Thyroid gland (tissue), 4 donors: ENCODE measurements around the gene CPT1C. TPM values are rescaled to one million over a fixed set of nuclear protein-coding genes. Genes with fewer than 3 reads are reported as not detected.

Source experiments
- DNase-seq, 2 donors: peaks; one replicate each; pipeline ENCODE4 v3.0.0-alpha.2; 2019
- H3K27ac ChIP-seq, 3 donors: fragments of 200-600 bp; sonication (generic); 1 replicate in 2 of 3; 2 replicates in 1 of 3; pipeline ENCODE4 v1.5.1; 2016 to 2019; ENCODE audit warnings: mild to moderate bottlenecking in 1 of 3, moderate library complexity in 1 of 3
- H3K27me3 ChIP-seq: fragments of 200-600 bp; sonication (generic); one replicate; pipeline ENCODE4 v1.5.1; 2019
- H3K36me3 ChIP-seq, 2 donors: fragments of 200-600 bp; sonication (generic); one replicate each; pipeline ENCODE4 v1.5.1; 2016 to 2019
- H3K4me1 ChIP-seq, 2 donors: fragments of 200-600 bp; sonication (generic); one replicate each; pipeline ENCODE4 v1.5.1; 2017 to 2019
- H3K4me3 ChIP-seq, 3 donors: fragments of 200-600 bp; sonication (generic); replicated peaks in 1 of 3; 1 replicate in 2 of 3; 2 replicates in 1 of 3; pipeline ENCODE4 v1.5.1; 2016; ENCODE audit warnings: mild to moderate bottlenecking in 1 of 3
- H3K9me3 ChIP-seq: fragments of 200-600 bp; sonication (generic); one replicate; pipeline ENCODE4 v1.5.1; 2017
- CTCF ChIP-seq, 6 experiments: fragments of 200-600 bp in 3 of 6; fragments of 450-650 bp in 3 of 6; sonication (generic) in 3 of 6; IDR thresholded peaks; one replicate each; pipeline ENCODE4 v1.5.1; 2016 to 2019; ENCODE audit warnings: antibody characterized with exemption in 6 of 6, mild to moderate bottlenecking in 2 of 6, inconsistent platforms in 1 of 6, moderate library complexity in 1 of 6
- POLR2A ChIP-seq, 2 donors: fragments of 450-650 bp; IDR thresholded peaks; one replicate each; pipeline ENCODE4 v1.6.1; 2017; ENCODE audit warnings: antibody characterized with exemption in 2 of 2, mild to moderate bottlenecking in 2 of 2, moderate library complexity in 1 of 2
- WGBS, 2 donors: methylation state at CpG; one replicate each; pipeline ENCODE4 v1.1.5; 2017; 5-methylcytosine and 5-hydroxymethylcytosine counted together
- intact Hi-C: fragments of 100-400 bp; cut with DNase I; formaldehyde crosslinking; loops from one replicate; pipeline ENCODE4 v1.15.1; 2023
- total RNA-seq, 4 donors: library from RNA; depleted of rRNA; stranded (reverse); fragments of >200 nt; gene quantifications; one replicate each; pipeline ENCODE4 v1.2.3, GENCODE V29; 2016

CPT1C gene
- total RNA-seq, 4 donors from 2014 or later = 1.9 to 3.9 (median 2.6) TPM

GRCh38 chr19:49681830-49682229, 9.1 kb upstream of the CPT1C start:
- intact Hi-C loops = no loop called here
- Histone ChIP-seq H3K27ac (no peak overlapping the region), H3K36me3 (peaks cover 42 to 49% of the 10 kb centered on the region in 2 donors), H3K27me3 (no peaks in the 10 kb centered on the region), H3K9me3 (no peaks in the 10 kb centered on the region), H3K4me3 (no peak overlapping the region), H3K4me1 (peaks cover 9 to 23% of the 10 kb centered on the region in 2 donors)
- no peak for DNase-seq
- WGBS, 2 donors = 90 to 96% methylated on average over 17 to 19 of the region's 19 CpGs
- TF ChIP-seq POLR2A (IDR thresholded peaks at IDR 0.05) (no peak), CTCF (IDR thresholded peaks at IDR 0.05) (no peak)

- no peak overlapping the region for H3K4me3 ChIP-seq
- H3K27me3 ChIP-seq = no peaks in the 10 kb centered on the region
- no peak overlapping the region for H3K27ac ChIP-seq
- TF ChIP-seq CTCF (IDR thresholded peaks at IDR 0.05) (no peak), POLR2A (IDR thresholded peaks at IDR 0.05) (no peak)
- WGBS, 2 donors = 90 to 92% methylated on average over 8 of the region's 8 CpGs
- H3K36me3 ChIP-seq = peaks cover 42 to 54% of the 10 kb centered on the region in 2 donors
- peaks cover 9 to 23% of the 10 kb centered on the region in 2 donors for H3K4me1 ChIP-seq
- intact Hi-C loops = no loop called here
- no peaks in the 10 kb centered on the region for H3K9me3 ChIP-seq
- DNase-seq = no peak
These were observed 8.6 kb upstream of the CPT1C start for GRCh38 chr19:49682274-49682673.

GRCh38 chr19:49683814-49684250, 7.1 kb upstream of the CPT1C start:
- DNase-seq = no peak
- Histone ChIP-seq H3K4me3 (no peak overlapping the region), H3K36me3 (peaks cover 42 to 60% of the 10 kb centered on the region in 2 donors), H3K9me3 (no peaks in the 10 kb centered on the region), H3K27ac (no peak overlapping the region), H3K27me3 (no peaks in the 10 kb centered on the region), H3K4me1 (peaks cover 0 to 13% of the 10 kb centered on the region in 2 donors)
- TF ChIP-seq CTCF (IDR thresholded peaks at IDR 0.05) = no peak
- TF ChIP-seq POLR2A (IDR thresholded peaks at IDR 0.05) = no peak
- intact Hi-C loops = no loop called here
- 87 to 92% methylated on average over 13 to 18 of the region's 18 CpGs for WGBS, 2 donors

GRCh38 chr19:49684251-49684982, 6.5 kb upstream of the CPT1C start:
- Histone ChIP-seq H3K9me3 (no peaks in the 10 kb centered on the region), H3K27ac (no peak overlapping the region), H3K36me3 (peaks cover 42 to 60% of the 10 kb centered on the region in 2 donors), H3K4me3 (no peak overlapping the region), H3K4me1 (peaks cover 0 to 14% of the 10 kb centered on the region in 2 donors), H3K27me3 (no peaks in the 10 kb centered on the region)
- no peak for DNase-seq
- intact Hi-C loops = no loop called here
- TF ChIP-seq POLR2A (IDR thresholded peaks at IDR 0.05) = no peak
- TF ChIP-seq CTCF (IDR thresholded peaks at IDR 0.05) = no peak
- 85% methylated on average over 29 to 34 of the region's 35 CpGs for WGBS, 2 donors

GRCh38 chr19:49684983-49685553, 5.8 kb upstream of the CPT1C start:
- Histone ChIP-seq H3K4me3 (no peak overlapping the region), H3K9me3 (no peaks in the 10 kb centered on the region), H3K27ac (no peak overlapping the region), H3K4me1 (peaks cover 0 to 18% of the 10 kb centered on the region in 2 donors), H3K27me3 (no peaks in the 10 kb centered on the region), H3K36me3 (peaks cover 42 to 60% of the 10 kb centered on the region in 2 donors)
- no peak for TF ChIP-seq POLR2A (IDR thresholded peaks at IDR 0.05)
- no peak for TF ChIP-seq CTCF (IDR thresholded peaks at IDR 0.05)
- intact Hi-C loops = no loop called here
- no peak for DNase-seq
- WGBS, 2 donors = 88 to 90% methylated on average over 12 to 13 of the region's 13 CpGs
